Measurements from ENCODE around the gene DNAH17. TPM values are rescaled to one million over a fixed set of nuclear protein-coding genes. Genes with fewer than 3 reads are reported as not detected.

Gene DNAH17
- polyA plus RNA-seq, 1 of the 3 experiments (the other 2 are of a cell fraction), result not detected

DNA sequence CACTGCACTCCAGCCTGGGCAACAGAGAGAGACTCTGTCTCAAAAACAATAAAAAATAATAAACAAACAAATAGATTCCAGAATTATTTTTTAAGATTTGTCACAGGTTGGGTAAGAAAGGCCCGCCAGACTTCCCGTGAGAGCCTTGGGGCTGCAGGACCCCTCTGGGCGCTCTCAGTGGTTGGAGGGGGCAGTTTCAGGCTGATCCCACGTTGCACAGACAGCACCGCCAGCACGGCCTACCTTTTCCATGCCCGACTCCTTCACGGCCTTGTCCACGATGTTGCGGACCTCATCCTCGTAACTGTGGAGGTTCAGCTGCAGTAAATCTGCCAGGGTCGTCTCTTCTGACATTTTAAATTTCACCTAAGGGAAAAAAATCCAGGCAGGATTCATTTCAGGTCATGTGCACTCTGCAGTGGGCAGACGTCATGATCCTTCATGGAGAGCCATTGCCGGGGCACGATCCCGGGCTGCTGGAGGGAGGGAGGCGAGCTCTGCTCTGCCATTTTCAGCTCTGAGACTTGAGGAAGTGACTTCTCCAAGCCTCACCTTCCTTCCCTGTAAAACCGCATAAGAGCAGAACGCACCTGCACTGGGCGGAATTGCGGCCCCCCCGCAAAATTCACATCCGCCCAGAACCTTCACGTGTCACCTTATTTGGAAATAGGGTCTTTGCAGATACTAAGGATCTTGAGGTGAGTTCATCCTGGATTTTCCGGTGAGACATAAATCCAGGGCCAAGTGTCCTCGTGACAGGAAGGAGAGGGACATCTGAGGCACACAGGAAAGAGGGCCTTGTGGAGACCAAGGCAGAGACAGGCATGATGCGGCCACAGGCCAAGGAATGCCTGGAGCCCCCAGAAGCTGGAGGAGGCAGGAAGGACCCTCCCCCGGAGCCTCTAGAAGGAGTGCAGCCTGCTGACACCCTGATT lies 66.8 kb downstream of the DNAH17 start:
- no peak overlapping the region for H3K27ac ChIP-seq (ENCODE audit: low read depth in 2 of 2, low read length in 1 of 2)
- no peaks in the 10 kb centered on the region for H3K9me2 ChIP-seq
- POLR2A ChIA-PET, result no interaction called here
- no peaks in the 10 kb centered on the region for H3F3A ChIP-seq (replicated peaks; ENCODE audit: insufficient read depth)
- CTCF ChIA-PET, result interaction anchor here (4.2 to 5.3 kb wide), 2 partner anchors 12 to 198 kb away, joined by 27 to 32 read pairs; no protein-coding TSS in a partner anchor
- WGBS (ENCODE audit: low lambda C conversion rate), result 82% methylated on average over 28 of the region's 28 CpGs
- DNase-seq, result no peak
- no peaks in the 10 kb centered on the region; a peak in 1 of 4 replicates for H3K4me1 ChIP-seq (ENCODE audit: control insufficient read depth in 1 of 2, insufficient read depth in 2 of 2, low read depth in 1 of 2, low read length in 1 of 2)
- H3K4me3 ChIP-seq (ENCODE audit: low read depth in 2 of 2, low read length in 1 of 2), result no peak overlapping the region
- H2AFZ ChIP-seq (ENCODE audit: low read depth), result no peak overlapping the region
- H3K9me3 ChIP-seq, result no peaks in the 10 kb centered on the region
- H3K79me2 ChIP-seq (ENCODE audit: insufficient read depth), result no peaks in the 10 kb centered on the region
- no peaks in the 10 kb centered on the region for H4K20me1 ChIP-seq (ENCODE audit: insufficient read depth)
- 0 out of 2 replicates have a peak, but pooled peaks cover 6% of the 10 kb centered on the region for H3K27me3 ChIP-seq (ENCODE audit: insufficient read depth)
- H3K9ac ChIP-seq, result no peak overlapping the region
- H3K36me3 ChIP-seq (replicated peaks in 1 of 2; ENCODE audit: control insufficient read depth in 1 of 2, insufficient read depth in 2 of 2, low read length in 1 of 2), result no peaks in the 10 kb centered on the region
- no peak overlapping the region for H3K4me2 ChIP-seq
- TF ChIP-seq, protein P1, sequence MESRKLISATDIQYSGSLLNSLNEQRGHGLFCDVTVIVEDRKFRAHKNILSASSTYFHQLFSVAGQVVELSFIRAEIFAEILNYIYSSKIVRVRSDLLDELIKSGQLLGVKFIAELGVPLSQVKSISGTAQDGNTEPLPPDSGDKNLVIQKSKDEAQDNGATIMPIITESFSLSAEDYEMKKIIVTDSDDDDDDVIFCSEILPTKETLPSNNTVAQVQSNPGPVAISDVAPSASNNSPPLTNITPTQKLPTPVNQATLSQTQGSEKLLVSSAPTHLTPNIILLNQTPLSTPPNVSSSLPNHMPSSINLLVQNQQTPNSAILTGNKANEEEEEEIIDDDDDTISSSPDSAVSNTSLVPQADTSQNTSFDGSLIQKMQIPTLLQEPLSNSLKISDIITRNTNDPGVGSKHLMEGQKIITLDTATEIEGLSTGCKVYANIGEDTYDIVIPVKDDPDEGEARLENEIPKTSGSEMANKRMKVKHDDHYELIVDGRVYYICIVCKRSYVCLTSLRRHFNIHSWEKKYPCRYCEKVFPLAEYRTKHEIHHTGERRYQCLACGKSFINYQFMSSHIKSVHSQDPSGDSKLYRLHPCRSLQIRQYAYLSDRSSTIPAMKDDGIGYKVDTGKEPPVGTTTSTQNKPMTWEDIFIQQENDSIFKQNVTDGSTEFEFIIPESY (IDR thresholded peaks at IDR 0.05; ENCODE audit: borderline replicate concordance, low read depth), result no peak
- TF ChIP-seq, protein P2, sequence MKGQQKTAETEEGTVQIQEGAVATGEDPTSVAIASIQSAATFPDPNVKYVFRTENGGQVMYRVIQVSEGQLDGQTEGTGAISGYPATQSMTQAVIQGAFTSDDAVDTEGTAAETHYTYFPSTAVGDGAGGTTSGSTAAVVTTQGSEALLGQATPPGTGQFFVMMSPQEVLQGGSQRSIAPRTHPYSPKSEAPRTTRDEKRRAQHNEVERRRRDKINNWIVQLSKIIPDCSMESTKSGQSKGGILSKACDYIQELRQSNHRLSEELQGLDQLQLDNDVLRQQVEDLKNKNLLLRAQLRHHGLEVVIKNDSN (IDR thresholded peaks at IDR 0.05; ENCODE audit: borderline replicate concordance, low read depth), result no peak

DNA sequence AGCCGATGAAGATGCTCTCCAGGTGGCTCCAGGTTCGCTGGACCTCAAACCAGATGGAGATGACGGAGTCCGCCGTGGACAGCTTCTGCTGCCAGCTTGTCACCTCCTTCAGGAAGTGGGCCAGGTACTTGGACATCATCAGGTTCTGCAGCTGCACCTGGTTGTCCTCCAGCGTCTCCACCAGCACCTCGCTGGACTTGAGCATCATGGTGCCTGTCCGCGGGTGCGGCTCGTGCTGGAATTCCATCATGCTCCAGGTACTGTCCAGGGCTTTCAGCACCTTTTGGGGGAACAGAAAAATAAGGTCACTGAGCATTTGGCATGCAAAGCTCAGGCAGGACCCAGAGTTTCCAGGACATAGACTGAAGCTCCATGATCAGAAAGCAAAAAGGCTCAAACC lies 69.7 kb downstream of the DNAH17 start:
- DNase-seq, result no peak
- WGBS (ENCODE audit: low lambda C conversion rate), result 95% methylated on average over 11 of the region's 11 CpGs

More for the DNA sequence above, 69.7 kb downstream of the DNAH17 start:
- no peaks in the 10 kb centered on the region for H3K9me3 ChIP-seq
- H3K9ac ChIP-seq, result no peak overlapping the region
- H3K27ac ChIP-seq (ENCODE audit: low read depth in 2 of 2, low read length in 1 of 2), result no peak overlapping the region
- ChIA-PET POLR2A (no interaction called here), CTCF (interaction anchor here (1.3 to 5.3 kb wide), 3 partner anchors 9 to 209 kb away, joined by 3 to 32 read pairs (median 27); no protein-coding TSS in a partner anchor)
- no peaks in the 10 kb centered on the region for H3K79me2 ChIP-seq (ENCODE audit: insufficient read depth)
- TF ChIP-seq POLR2AphosphoS5 (IDR thresholded peaks at IDR 0.05; ENCODE audit: low read depth, low read length) (no peak), RFX5 (IDR thresholded peaks at IDR 0.05; ENCODE audit: low read length) (no peak)
- no peaks in the 10 kb centered on the region for H3K36me3 ChIP-seq (replicated peaks in 1 of 2; ENCODE audit: control insufficient read depth in 1 of 2, insufficient read depth in 2 of 2, low read length in 1 of 2)
- 0 out of 2 replicates have a peak, but pooled peaks cover 6% of the 10 kb centered on the region for H3K27me3 ChIP-seq (ENCODE audit: insufficient read depth)
- no peak overlapping the region for H3K4me3 ChIP-seq (ENCODE audit: low read depth in 2 of 2, low read length in 1 of 2)
- peaks cover 0 to under 1% of the 10 kb centered on the region in 2 experiments; a peak in 1 of 4 replicates for H3K4me1 ChIP-seq (ENCODE audit: control insufficient read depth in 1 of 2, insufficient read depth in 2 of 2, low read depth in 1 of 2, low read length in 1 of 2)
- no peaks in the 10 kb centered on the region for H3F3A ChIP-seq (replicated peaks; ENCODE audit: insufficient read depth)
- H3K4me2 ChIP-seq, result no peak overlapping the region
- no peaks in the 10 kb centered on the region for H4K20me1 ChIP-seq (ENCODE audit: insufficient read depth)
- no peak overlapping the region for H2AFZ ChIP-seq (ENCODE audit: low read depth)
- H3K9me2 ChIP-seq, result no peaks in the 10 kb centered on the region

All from SK-N-SH (cell line).